Placental pericyte (primary cell): ENCODE results near the gene CAST. TPM values are rescaled to one million over a fixed set of nuclear protein-coding genes. Genes with fewer than 3 reads are reported as not detected.

Experiments
- total RNA-seq: library from RNA; depleted of rRNA; stranded (reverse); fragments of >200 nt; gene quantifications from 2 replicates; pipeline ENCODE4 v1.2.3, GENCODE V29; 2012

CAST gene
- 220 and 239 TPM in 2 replicates for total RNA-seq

GRCh38 chr5:96661855-96662724 is at the start of gene CAST:
CAST (plus strand) TSS chr5:96662376; CDS start chr5:96662423, 47 bp downstream.

Other genes with a start within 250 kb of the CAST start
- under 0.01 TPM in 1 of 2 replicates, not detected in the other for gene PCSK1, start 229.1 kb upstream of the CAST start, total RNA-seq
- 37.1 and 116 TPM in 2 replicates for gene ERAP1, start 145.6 kb downstream of the CAST start, total RNA-seq
- gene ERAP2, start 214.1 kb downstream of the CAST start, total RNA-seq, result 16.8 and 37.2 TPM in 2 replicates